ENCODE measurements around the gene PPL. TPM values are rescaled to one million over a fixed set of nuclear protein-coding genes. Genes with fewer than 3 reads are reported as not detected.

Gene PPL
- total RNA-seq, 1 donor, result 0.86 TPM

DNA sequence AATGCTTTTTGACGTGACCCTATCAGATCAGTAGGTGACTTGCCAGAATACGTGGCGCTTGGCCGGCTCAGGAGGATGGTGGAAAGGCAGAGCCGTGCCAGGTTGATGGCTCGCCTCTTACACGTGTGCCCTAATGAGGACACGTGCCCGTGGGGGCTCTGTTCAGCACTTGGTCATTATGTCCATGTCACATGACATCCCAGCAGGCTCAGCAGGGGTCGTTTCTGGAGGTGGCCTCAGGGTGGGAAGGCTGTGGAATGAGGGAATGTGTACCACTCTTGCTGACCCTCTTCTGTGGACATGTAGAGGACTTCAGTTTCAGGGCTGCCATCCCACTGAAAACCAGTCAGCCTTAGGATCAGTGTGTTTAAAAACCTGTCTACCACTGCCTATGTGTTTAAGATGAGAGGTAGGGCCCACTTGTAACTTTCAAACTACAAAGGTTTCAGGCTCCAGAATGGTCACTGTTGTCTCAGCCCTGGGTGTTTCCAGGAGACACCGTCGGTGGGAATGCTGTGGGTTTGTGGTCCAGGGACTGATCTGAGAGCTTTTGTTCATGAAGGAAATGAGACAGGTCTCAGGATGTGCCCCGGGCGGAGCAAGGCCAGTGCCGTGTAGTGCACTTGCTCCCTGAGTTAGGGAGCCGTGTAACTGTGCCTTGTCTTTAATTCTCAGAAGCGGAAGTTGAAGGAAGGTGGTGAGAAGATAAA lies 77.6 kb downstream of the PPL start:
- TF ChIP-seq, protein P1, sequence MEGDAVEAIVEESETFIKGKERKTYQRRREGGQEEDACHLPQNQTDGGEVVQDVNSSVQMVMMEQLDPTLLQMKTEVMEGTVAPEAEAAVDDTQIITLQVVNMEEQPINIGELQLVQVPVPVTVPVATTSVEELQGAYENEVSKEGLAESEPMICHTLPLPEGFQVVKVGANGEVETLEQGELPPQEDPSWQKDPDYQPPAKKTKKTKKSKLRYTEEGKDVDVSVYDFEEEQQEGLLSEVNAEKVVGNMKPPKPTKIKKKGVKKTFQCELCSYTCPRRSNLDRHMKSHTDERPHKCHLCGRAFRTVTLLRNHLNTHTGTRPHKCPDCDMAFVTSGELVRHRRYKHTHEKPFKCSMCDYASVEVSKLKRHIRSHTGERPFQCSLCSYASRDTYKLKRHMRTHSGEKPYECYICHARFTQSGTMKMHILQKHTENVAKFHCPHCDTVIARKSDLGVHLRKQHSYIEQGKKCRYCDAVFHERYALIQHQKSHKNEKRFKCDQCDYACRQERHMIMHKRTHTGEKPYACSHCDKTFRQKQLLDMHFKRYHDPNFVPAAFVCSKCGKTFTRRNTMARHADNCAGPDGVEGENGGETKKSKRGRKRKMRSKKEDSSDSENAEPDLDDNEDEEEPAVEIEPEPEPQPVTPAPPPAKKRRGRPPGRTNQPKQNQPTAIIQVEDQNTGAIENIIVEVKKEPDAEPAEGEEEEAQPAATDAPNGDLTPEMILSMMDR (IDR thresholded peaks at IDR 0.05; ENCODE audit: insufficient read depth, low read depth, low read length), result no peak
- H3K4me3 ChIP-seq (ENCODE audit: low read depth, low read length), result no peak overlapping the region
- DNase-seq (ENCODE audit: low read depth), result no peak

DNA sequence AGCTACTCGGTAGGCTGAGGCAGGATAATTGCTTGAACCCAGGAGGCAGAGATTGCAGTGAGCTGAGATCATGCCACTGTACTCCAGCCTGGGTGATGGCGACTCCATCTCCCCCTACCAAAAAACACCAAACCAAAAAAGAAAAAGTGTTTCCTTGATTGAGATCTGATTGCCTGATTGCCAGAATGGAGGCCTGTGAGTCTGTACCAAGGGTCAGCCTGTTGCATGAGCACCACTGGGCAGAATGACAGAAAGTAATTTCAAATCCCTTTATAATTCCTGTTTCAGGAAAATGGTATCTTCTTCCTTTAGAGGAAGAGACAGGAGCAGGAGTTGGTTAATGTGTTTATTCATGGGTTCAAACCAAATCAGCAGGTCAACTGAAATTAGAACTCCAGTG lies 81.1 kb downstream of the PPL start:
- no peak overlapping the region for H3K4me3 ChIP-seq (ENCODE audit: low read depth, low read length)
- DNase-seq (ENCODE audit: low read depth), result no peak
- TF ChIP-seq, protein P1 (IDR thresholded peaks at IDR 0.05; ENCODE audit: insufficient read depth, low read depth, low read length), result no peak

DNA sequence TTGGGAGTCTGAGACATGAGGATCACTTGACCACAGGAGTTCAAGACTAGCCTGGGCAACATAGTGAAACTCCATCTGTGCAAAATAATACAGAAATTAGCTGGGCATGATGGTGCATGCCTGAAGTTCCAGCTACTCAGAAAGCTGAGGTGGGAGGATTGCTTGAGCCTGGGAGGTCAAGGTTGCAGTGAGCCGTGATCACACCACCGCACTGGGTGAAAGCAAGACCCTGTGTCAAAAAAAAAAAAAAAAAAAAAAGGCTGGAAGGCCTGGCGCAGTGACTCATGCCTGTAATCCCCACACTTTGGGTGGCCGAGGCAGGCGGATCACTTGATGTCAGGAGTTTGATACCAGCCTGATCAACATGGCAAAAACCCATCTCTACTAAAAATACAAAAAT lies 81.6 kb downstream of the PPL start:
- TF ChIP-seq, protein P1 (IDR thresholded peaks at IDR 0.05; ENCODE audit: insufficient read depth, low read depth, low read length), result no peak
- DNase-seq (ENCODE audit: low read depth), result no peak
- no peak overlapping the region for H3K4me3 ChIP-seq (ENCODE audit: low read depth, low read length)

DNA sequence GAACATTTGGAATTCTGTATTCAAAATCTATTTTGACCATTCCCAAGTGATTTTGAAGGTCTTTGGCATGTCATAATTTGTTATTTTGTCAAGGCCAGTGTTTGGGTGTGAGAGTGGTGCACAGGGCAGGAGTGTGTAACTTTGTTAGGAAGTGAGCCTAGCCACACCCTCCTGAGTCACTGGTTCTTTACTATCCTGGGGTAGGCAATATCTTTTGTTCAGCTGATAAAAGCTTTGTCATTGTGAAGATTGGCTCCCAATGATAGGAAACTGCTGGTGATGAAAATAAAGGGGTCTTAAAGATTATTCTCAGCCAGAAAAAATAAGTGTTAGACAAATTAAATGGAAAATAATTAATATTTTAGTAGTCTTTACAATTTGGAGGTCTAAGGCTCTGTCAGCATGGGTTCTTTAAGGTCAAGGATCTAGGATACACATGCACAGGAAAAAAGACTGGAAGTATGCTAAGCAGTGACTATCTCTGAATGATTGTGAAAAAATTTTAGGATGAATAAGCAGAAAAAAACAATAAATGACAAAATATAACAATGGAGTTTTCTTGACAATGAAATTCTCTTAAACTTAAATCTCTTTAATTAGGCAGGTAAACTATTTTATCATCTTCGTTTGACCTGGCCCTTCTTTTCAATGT lies 84.6 kb downstream of the PPL start:
- no peak overlapping the region for H3K4me3 ChIP-seq (ENCODE audit: low read depth, low read length)
- peak; percentile 17 for DNase-seq (ENCODE audit: low read depth)
- TF ChIP-seq, protein P1 (IDR thresholded peaks at IDR 0.05; ENCODE audit: insufficient read depth, low read depth, low read length), result no peak

DNA sequence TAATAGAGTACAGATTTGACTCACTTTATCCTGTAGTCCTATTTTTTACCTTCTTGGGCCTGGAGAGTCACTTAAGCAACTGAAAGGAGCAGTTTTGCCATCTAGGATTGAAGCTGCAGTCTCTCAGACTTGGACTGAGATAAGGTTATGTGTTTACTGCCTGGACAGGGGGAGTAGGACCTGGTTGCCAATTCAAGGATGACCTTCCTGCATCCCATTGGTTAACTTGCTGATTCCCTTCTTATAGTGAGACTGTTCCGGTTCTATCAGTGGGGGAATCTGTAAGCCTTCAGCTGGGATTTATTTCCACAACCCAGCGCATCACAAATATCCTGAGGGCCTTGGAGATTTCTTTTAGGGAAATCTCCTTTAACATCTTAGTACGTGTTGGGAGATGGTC lies 86.7 kb downstream of the PPL start:
- peak overlapping the region; percentile 34 for H3K4me3 ChIP-seq (ENCODE audit: low read depth, low read length)
- DNase-seq (ENCODE audit: low read depth), result peak; percentile 47
- TF ChIP-seq, protein P1 (IDR thresholded peaks at IDR 0.05; ENCODE audit: insufficient read depth, low read depth, low read length), result no peak

DNA sequence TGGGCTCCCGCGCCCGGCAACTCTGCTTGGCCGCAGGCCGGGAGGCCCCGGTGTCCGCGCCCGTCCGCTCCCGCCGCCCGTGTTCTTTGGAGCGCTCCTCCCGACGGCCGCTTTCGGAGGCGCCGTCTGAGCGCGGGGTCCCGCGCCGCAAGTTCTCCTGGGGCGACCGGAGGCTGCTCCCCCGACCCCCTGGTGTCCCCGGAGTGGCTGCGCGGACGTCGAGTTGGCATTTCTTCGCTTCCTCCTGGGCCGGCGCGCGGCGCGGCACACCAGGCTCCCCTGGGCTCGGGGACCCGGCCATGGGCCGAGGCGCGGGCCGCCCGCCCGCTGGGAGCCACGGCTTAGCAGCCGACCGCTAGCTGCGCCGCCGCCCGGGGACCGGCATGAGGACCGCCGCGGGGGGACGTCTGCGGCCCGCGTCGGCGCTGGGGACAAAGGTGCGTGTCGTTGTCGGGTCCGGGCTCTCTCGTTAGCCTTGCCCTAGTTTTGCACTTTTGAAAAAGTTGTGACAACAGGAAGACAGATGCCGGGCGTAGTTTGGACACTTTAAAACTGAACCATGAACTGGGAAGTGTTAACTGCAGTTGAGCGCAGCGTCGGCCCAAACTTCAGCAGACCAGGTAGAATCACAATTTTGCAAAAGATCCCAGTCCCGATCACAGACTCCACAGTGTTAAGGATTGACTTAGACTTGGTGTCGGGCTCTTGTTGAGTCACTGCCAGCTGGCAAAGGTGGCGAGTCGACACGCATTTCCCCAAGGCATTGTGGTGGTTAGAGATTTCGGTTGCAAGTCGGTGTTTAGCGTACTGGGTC lies 89.0 kb downstream of the PPL start:
- TF ChIP-seq, protein P1 (IDR thresholded peaks at IDR 0.05; ENCODE audit: insufficient read depth, low read depth, low read length), result no peak
- peak; percentile 63 for DNase-seq (ENCODE audit: low read depth)
- H3K4me3 ChIP-seq (ENCODE audit: low read depth, low read length), result peak overlapping the region; percentile 90

All from fibroblast of villous mesenchyme (primary cell).